ENCODE data around the gene RAB30. TPM values are rescaled to one million over a fixed set of nuclear protein-coding genes. Genes with fewer than 3 reads are reported as not detected.

The RAB30 gene
- total RNA-seq, 1 experiment from 2014 or later = 6.2 TPM

- no peak for TF ChIP-seq ZBTB21 (CRISPR knock-in tag; IDR thresholded peaks at IDR 0.05; ENCODE audit: borderline replicate concordance)
- TF ChIP-seq, protein P1, sequence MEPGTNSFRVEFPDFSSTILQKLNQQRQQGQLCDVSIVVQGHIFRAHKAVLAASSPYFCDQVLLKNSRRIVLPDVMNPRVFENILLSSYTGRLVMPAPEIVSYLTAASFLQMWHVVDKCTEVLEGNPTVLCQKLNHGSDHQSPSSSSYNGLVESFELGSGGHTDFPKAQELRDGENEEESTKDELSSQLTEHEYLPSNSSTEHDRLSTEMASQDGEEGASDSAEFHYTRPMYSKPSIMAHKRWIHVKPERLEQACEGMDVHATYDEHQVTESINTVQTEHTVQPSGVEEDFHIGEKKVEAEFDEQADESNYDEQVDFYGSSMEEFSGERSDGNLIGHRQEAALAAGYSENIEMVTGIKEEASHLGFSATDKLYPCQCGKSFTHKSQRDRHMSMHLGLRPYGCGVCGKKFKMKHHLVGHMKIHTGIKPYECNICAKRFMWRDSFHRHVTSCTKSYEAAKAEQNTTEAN (CRISPR knock-in tag; IDR thresholded peaks at IDR 0.05) = no peak
- TF ChIP-seq, protein P2, sequence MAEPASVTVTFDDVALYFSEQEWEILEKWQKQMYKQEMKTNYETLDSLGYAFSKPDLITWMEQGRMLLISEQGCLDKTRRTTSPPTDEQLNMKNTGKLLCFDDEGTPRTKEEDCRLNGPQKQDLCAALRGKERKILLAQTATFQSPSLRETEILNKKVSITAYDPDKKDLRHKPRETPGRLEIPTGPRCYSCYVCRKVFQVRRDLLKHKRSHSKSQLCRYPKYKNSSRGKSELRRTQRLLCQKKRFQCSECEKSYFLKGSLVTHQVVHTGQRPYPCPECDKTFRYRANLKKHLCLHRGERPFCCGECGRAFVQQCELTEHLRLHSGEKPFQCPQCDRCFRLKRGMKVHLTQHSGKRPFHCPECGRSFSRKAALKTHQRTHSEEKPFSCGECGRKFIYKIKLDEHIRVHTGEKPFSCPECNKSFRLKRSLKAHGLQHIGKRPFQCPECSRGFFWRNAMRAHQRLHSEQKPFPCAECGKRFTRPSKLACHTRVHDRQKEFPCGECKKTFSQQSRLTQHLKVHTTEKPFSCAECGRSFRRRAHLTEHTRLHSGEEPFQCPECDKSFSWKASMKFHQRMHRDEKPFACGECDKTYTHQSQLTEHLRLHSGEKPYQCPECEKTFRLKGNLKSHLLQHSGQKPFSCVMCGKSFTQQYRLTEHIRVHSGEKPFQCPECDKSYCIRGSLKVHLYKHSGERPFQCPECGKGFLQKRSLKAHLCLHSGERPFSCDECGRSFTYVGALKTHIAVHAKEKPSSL (CRISPR knock-in tag; conservative IDR thresholded peaks at IDR 0.05) = no peak
- TF ChIP-seq KAT7 (CRISPR knock-in tag; IDR thresholded peaks at IDR 0.05; ENCODE audit: borderline replicate concordance) = no peak
- no peak for TF ChIP-seq ESRRA (CRISPR knock-in tag; IDR thresholded peaks at IDR 0.05; ENCODE audit: borderline replicate concordance)
Observed at GRCh38 chr11:83120327-83120726, 48.6 kb upstream of the RAB30 start (continued).

GRCh38 chr11:83119216-83119615 is 47.5 kb upstream of the RAB30 start:
- ATAC-seq (no peak), DNase-seq (ENCODE audit: low spot score) (no peak)
- H3K36me3 Mint-ChIP-seq = no peaks in the 10 kb centered on the region
- no peak for TF ChIP-seq ZNF416 (CRISPR knock-in tag; IDR thresholded peaks at IDR 0.05)
- no peaks in the 10 kb centered on the region; the same call in 1 of the 2 replicates for H3K4me1 Mint-ChIP-seq
- H3K9me3 Mint-ChIP-seq = no peaks in the 10 kb centered on the region
- H3K27me3 Mint-ChIP-seq (ENCODE audit: low read depth) = no peaks in the 10 kb centered on the region
- no peak overlapping the region for H3K27ac Mint-ChIP-seq
- POLR2A ChIA-PET = no interaction called here
- CTCF ChIA-PET = no interaction called here
- no peak overlapping the region for H3K4me3 Mint-ChIP-seq

- CTCF ChIA-PET = no interaction called here
- H3K4me1 Mint-ChIP-seq = no peaks in the 10 kb centered on the region; the same call in 1 of the 2 replicates
- TF ChIP-seq ELF4 (CRISPR knock-in tag; IDR thresholded peaks at IDR 0.05; ENCODE audit: low read depth) (no peak), ZNF121 (CRISPR knock-in tag; IDR thresholded peaks at IDR 0.05) (no peak), TEAD1 (CRISPR knock-in tag; IDR thresholded peaks at IDR 0.05) (no peak), AFF4 (CRISPR knock-in tag; IDR thresholded peaks at IDR 0.05; ENCODE audit: borderline replicate concordance) (no peak), NFATC4 (CRISPR knock-in tag; IDR thresholded peaks at IDR 0.05) (no peak), MYBL2 (CRISPR knock-in tag; IDR thresholded peaks at IDR 0.05) (no peak)
- TF ChIP-seq, protein P3, sequence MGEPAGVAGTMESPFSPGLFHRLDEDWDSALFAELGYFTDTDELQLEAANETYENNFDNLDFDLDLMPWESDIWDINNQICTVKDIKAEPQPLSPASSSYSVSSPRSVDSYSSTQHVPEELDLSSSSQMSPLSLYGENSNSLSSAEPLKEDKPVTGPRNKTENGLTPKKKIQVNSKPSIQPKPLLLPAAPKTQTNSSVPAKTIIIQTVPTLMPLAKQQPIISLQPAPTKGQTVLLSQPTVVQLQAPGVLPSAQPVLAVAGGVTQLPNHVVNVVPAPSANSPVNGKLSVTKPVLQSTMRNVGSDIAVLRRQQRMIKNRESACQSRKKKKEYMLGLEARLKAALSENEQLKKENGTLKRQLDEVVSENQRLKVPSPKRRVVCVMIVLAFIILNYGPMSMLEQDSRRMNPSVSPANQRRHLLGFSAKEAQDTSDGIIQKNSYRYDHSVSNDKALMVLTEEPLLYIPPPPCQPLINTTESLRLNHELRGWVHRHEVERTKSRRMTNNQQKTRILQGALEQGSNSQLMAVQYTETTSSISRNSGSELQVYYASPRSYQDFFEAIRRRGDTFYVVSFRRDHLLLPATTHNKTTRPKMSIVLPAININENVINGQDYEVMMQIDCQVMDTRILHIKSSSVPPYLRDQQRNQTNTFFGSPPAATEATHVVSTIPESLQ (CRISPR knock-in tag; IDR thresholded peaks at IDR 0.05) = no peak
Observed at GRCh38 chr11:83118814-83119213, 47.1 kb upstream of the RAB30 start.

More at GRCh38 chr11:83118814-83119213, 47.1 kb upstream of the RAB30 start:
- Mint-ChIP-seq H3K27ac (no peak overlapping the region), H3K27me3 (ENCODE audit: low read depth) (no peaks in the 10 kb centered on the region), H3K9me3 (no peaks in the 10 kb centered on the region), H3K4me3 (no peak overlapping the region), H3K36me3 (no peaks in the 10 kb centered on the region)
- POLR2A ChIA-PET = no interaction called here
- DNase-seq (ENCODE audit: low spot score) = no peak
- no peak for ATAC-seq

Data from WTC11 (cell line).